ENCODE results near the gene C11orf86.

The C11orf86 gene

GRCh38 chr11:66970371-66970806 is 4.7 kb upstream of the C11orf86 start:
- no peak for TF ChIP-seq CTCF (IDR thresholded peaks at IDR 0.05; ENCODE audit: insufficient read depth, low read length, missing control alignments)
- no peak overlapping the region for H3K4me3 ChIP-seq (ENCODE audit: low read depth, low read length)
- no peak for DNase-seq (ENCODE audit: low read depth, low spot score)
- ChIA-PET CTCF (interaction anchor here (0.7 to 1.0 kb wide), 2 partner anchors 84 to 85 kb away, joined by 3 read pairs; no protein-coding TSS in a partner anchor), POLR2A (interaction anchor here (0.6 to 1.4 kb wide), 5 partner anchors 13 to 130 kb away, joined by 3 to 5 read pairs (median 4); partner anchors contain the start of gene PC)

- no peak for TF ChIP-seq CTCF (IDR thresholded peaks at IDR 0.05; ENCODE audit: insufficient read depth, low read length, missing control alignments)
- DNase-seq (ENCODE audit: low read depth, low spot score) = peak; percentile 100
- POLR2A ChIA-PET = interaction anchor here (0.7 to 1.4 kb wide), 5 partner anchors 13 to 127 kb away, joined by 3 to 5 read pairs (median 4); partner anchors contain the start of genes PC and RCE1
- H3K4me3 ChIP-seq (ENCODE audit: low read depth, low read length) = no peak overlapping the region
- CTCF ChIA-PET = interaction anchor here (0.8 to 1.4 kb wide), 4 partner anchors 26 to 87 kb away, joined by 3 read pairs; no protein-coding TSS in a partner anchor
These were observed 4.2 kb upstream of the C11orf86 start for GRCh38 chr11:66970807-66971442.

- H3K4me3 ChIP-seq (ENCODE audit: low read depth, low read length) = no peak overlapping the region
- ChIA-PET CTCF (interaction anchor here (0.8 to 1.4 kb wide), 5 partner anchors 17 to 120 kb away, joined by 3 read pairs; no protein-coding TSS in a partner anchor), POLR2A (interaction anchor here (0.7 to 1.3 kb wide), 4 partner anchors 14 to 128 kb away, joined by 3 to 5 read pairs (median 4); partner anchors contain the start of genes PC and RCE1)
- no peak for DNase-seq (ENCODE audit: low read depth, low spot score)
- no peak for TF ChIP-seq CTCF (IDR thresholded peaks at IDR 0.05; ENCODE audit: insufficient read depth, low read length, missing control alignments)
These were observed 3.6 kb upstream of the C11orf86 start for GRCh38 chr11:66971488-66971887.

GRCh38 chr11:66973956-66974580 is 1.0 kb upstream of the C11orf86 start:
- TF ChIP-seq CTCF (IDR thresholded peaks at IDR 0.05; ENCODE audit: insufficient read depth, low read length, missing control alignments) = no peak
- DNase-seq (ENCODE audit: low read depth, low spot score) = no peak
- ChIA-PET POLR2A (no interaction called here), CTCF (interaction anchor here (1.5 to 1.9 kb wide), 2 partner anchors 43 to 134 kb away, joined by 3 to 4 read pairs; no protein-coding TSS in a partner anchor)
- H3K4me3 ChIP-seq (ENCODE audit: low read depth, low read length) = no peak overlapping the region

- no peak for DNase-seq (ENCODE audit: low read depth, low spot score)
- H3K4me3 ChIP-seq (ENCODE audit: low read depth, low read length) = no peak overlapping the region
- ChIA-PET CTCF (interaction anchor here (0.7 to 2.4 kb wide), 17 partner anchors 10 to 283 kb away, joined by 3 to 11 read pairs (median 4); no protein-coding TSS in a partner anchor), POLR2A (no interaction called here)
- TF ChIP-seq CTCF (IDR thresholded peaks at IDR 0.05; ENCODE audit: insufficient read depth, low read length, missing control alignments) = no peak
These were observed 412 bp downstream of the C11orf86 start for GRCh38 chr11:66975405-66976027.

All from AG04449 (cell line).